ENCODE results near the gene LENG8.
"Not testable (repeated sequence)": the region's sequence is repeated elsewhere in the genome, so short reads cannot be mapped to it uniquely, and the experiment has no call there.

Gene LENG8

DNA sequence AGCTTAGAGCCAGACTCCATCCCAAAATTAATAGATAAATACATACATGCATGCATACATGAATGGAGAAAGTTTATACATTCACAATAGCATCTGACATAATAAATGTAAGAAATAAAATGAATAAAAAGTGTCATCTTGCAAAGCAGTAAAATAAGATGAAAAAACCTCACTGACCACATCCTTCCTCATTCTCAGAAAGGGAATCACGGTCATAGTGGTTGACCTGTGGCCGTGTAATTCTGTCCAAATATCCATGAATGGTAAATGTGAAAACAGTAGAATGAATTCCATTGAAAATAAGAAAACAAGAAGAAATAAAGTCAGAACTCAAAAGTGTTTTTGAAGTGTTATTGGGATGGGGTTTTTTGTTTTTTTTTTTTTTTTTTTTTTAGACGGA, 33.9 kb downstream of the LENG8 start:
- DNase-seq (ENCODE audit: low read depth in 2 of 2): no peak

DNA sequence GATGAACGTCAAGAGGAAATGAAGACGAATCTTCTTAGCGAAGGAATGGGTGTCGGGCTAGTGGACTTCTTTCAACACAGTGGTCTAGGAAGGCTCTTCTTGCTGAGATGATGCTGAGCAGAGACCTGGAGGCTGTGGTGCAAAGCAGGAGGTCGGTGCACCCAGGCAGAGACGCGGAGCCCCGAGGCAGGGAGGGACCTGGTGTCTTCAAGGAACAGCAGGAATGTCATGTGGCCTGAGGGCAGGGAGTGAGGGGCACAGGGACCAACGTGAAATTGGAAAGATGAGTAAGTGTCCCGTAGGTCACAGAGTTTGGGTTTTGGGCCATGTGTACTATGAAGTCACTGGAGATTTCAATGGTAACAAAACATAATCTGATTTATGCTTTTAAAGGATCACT, 35.5 kb downstream of the LENG8 start:
- DNase-seq (ENCODE audit: low read depth in 2 of 2): no peak

GRCh38 chr19:54485851-54486250, 36.9 kb downstream of the LENG8 start:
- no peak for DNase-seq (ENCODE audit: low read depth in 2 of 2)

GRCh38 chr19:54489341-54489740, 40.3 kb downstream of the LENG8 start:
- DNase-seq (ENCODE audit: low read depth in 2 of 2): no peak

DNA sequence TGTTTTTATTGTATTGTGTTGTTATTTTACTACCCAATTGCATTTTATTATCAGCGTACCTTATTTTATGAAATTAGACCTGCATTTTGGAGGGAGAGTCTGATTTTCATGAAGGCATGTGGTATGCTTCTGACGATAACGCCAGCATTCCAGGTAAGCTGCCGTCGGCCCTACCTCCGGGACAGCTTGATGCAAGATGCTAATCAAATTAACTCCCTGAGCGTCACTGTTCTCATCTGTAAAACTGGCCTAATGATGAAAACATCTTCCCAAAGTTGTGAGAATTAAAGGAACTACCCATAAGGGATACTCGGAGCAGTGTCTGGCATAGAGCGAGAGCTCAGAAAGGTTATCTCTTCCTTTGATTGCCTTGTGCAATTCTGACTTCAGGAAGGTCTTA, 40.8 kb downstream of the LENG8 start:
- no peak for DNase-seq (ENCODE audit: low read depth in 2 of 2)

DNA sequence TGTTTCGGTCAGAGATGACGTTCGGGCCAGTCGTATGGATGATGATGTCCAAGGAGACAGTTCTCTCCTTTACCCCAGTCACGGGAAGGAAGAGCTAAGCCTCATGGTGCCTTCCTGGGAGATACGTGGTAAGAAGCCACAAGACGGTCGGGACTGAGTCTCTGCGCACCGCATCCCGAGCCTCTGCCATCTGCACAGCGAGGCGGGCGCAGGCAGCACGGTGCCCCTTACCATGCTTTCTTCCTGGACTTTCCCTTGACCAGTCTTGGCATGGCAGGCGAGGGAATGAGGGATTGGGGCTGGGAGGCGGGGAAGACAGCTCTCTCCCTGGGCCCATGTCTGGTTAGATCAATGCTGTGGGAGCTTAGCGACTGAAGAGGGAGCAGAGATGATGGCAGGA, 43.6 kb downstream of the LENG8 start:
- no peak for DNase-seq (ENCODE audit: low read depth in 2 of 2)

DNA sequence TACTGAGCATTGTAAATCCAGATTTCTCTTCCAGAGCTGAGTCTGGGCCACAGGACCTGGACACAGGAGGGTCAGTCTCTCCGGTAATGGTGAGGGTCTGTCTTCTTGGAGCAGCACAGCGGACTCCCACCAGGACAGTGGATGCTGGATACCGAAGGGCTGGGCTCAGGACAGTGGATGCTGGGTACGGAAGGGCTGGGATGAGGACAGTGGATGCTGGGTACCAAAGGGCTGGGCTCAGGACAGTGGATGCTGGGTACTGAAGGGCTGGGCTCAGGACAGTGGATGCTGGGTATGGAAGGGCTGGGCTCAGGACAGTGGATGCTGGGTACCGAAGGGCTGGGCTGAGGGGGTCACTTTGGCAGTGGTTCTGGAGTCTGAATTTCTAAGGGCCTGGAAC, 44.1 kb downstream of the LENG8 start:
- DNase-seq (ENCODE audit: low read depth in 2 of 2): not testable (repeated sequence)

DNA sequence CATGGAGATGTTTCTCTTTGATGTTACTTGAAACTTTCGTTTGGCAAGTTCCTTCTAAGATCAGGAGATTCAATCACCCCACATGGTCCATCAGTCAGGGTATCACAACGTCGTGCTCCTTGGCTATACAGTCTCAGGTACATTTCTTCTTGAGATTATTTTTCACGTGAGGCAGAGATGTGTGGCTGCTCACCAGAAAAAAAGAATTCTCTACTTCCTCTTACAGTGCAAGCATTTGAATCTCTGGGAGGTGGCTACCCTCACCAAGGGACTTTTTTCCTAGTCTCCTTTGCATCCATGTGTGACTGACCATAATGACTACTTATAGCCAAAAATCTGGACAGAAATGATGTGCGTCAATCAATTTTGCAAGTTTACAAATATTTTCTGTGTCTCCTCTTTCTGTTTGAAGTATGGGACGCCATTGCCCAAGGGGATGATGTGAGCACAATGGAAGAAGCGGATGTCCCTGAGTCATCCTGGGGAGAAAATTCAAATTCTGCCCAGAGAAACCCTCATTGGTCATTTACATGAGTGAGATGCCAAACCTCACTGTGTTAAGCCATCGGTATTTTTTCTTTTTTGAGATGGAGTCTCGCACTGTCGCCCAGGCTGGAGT, 45.1 kb downstream of the LENG8 start:
- no peak for DNase-seq (ENCODE audit: low read depth in 2 of 2)

DNA sequence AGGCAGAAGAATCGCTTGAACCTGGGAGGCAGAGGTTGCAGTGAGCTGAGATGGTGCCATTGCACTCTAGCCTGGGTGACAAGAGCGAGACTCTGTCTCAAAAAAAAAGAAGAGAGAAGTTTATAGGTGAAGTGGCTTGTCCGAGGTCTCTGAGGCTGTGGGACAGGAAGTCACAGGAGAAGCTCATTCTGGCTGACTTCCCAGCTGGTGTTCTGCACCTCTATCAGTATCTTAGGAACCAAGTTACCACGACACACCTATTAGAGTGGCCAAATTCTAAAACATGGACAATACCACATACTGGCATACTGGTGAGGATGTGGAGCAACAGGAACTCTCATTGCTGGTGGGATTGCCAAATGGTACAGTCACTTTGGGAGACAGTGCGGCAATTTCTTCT, 46.3 kb downstream of the LENG8 start:
- DNase-seq (ENCODE audit: low read depth in 2 of 2): not testable (repeated sequence)

GRCh38 chr19:54497747-54498450, 48.9 kb downstream of the LENG8 start:
- not testable (repeated sequence) for DNase-seq (ENCODE audit: low read depth in 2 of 2)

DNA sequence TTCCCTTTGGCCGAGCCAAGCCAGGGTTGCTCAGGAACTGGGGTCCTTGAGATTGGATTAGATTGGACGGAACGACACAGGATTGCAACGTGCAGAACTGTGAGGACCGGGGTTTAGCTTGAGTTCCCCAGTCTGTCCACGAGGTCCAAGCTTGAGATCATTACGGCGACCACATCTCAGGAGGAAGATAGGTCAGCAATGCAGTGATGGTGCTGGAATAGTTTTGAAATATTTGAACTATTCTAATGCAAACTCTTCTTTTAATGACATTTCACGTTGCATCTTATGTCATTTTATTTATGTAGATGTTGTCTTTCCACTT, 49.4 kb downstream of the LENG8 start:
- not testable (repeated sequence) for DNase-seq (ENCODE audit: low read depth in 2 of 2)

DNA sequence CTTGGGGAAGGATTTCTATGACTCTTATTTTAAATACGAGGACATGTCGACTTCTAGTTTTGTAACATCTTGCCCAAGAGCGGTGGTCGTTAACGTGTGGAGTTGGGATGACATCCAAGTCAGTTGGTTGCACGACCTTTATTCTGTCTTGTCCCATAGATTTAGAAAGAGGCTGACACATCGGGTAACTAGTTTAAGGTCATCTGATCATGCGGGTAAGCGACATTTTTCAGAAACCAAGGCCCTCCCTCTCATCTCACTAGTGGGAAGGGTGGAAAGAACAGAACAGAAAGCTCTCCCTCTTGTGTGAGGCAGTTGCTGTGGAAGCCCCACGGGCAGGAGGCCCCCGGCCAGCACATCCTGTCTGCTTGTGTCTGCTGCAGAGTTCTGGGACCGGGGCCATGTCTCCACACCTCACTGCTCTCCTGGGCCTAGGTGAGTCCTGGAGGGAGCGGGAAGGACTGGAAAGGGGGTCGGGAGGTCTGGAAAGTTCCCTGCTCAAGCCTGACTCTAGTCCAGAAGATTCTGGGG, 53.6 kb downstream of the LENG8 start, which contains the start of gene LAIR2:
Gene LAIR2, plus strand, starts transcription at position 314 of the 531 bp plus-strand sequence. Its CDS starts 88 bp downstream, at position 402.
- DNase-seq (ENCODE audit: low read depth in 2 of 2): no peak

DNA sequence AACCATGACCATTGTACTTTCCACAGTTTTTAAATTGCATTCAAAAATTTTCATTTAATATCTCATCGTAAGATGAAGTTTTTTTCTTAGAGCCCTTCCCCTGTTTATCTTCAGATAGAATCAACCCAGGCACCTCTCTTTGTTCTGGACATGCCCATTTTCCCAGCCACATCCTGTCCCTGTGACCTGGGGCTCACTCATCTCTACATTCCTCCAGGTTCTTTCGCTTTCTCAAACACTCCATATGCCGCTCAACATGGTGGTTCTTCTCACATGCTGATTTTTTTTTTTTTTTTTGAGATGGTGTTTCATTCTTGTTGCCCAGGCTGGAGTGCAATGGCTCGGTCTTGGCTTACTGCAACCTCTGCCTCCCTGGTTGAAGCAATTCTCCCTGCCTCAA, 56.5 kb downstream of the LENG8 start:
- not testable (repeated sequence) for DNase-seq (ENCODE audit: low read depth in 2 of 2)

GRCh38 chr19:54506079-54506478, 57.1 kb downstream of the LENG8 start:
- DNase-seq (ENCODE audit: low read depth in 2 of 2): no peak

GRCh38 chr19:54507038-54507717, 58.2 kb downstream of the LENG8 start:
- not testable (repeated sequence) for DNase-seq (ENCODE audit: low read depth in 2 of 2)

- no peak for DNase-seq (ENCODE audit: low read depth in 2 of 2)
These were observed 58.8 kb downstream of the LENG8 start for GRCh38 chr19:54507824-54508223.

DNA sequence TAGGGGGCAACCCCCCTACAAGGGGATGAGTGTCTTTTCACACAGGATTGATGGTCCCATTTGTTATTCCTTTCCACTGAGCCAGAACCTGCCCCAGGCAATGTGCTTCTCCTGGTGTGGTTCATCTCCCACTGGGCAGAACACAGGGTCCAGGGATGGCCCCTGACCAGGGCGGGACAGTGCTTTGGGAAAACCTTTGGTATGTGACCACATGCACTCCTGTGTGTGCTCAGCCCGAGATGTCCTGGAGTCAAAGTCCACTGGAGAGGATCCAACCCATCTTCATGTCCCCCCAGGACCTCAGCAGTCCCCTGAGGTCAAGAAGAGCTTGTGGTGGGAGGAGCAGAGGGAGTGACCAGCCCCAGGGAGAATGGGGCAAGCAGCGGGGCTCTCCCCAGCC, 59.5 kb downstream of the LENG8 start:
- DNase-seq (ENCODE audit: low read depth in 2 of 2): not testable (repeated sequence)

- not testable (repeated sequence) for DNase-seq (ENCODE audit: low read depth in 2 of 2)
These were observed 60.4 kb downstream of the LENG8 start for GRCh38 chr19:54509200-54509940.

Data from activated CD4-positive, alpha-beta T cell treated with anti-CD3 and anti-CD28 coated beads for 24 hours (primary cell).